HepG2 (cell line): Measurements from ENCODE around the gene ASB4. TPM values are rescaled to one million over a fixed set of nuclear protein-coding genes. Genes with fewer than 3 reads are reported as not detected.

ENCODE experiments used
- CEBPB ChIP-seq: IDR thresholded peaks from 2 replicates; pipeline ENCODE4 v1.6.1; 2011; ENCODE audit warnings: low read depth, low read length, improper control_type of control experiment, borderline replicate concordance
- ETS1 ChIP-seq: sonication (generic); formaldehyde crosslinking; IDR thresholded peaks from 2 replicates; pipeline ENCODE4 v1.4.0; 2020; ENCODE audit warnings: missing genetic modification reagents
- FOSL2 ChIP-seq: sonication (generic); formaldehyde crosslinking; IDR thresholded peaks from 2 replicates; pipeline ENCODE4 v1.4.0; 2020; ENCODE audit warnings: missing genetic modification reagents
- FOXA1 ChIP-seq, 2 experiments: fragments of 450-650 bp in 1 of 2; sonication (generic) in 1 of 2; formaldehyde crosslinking in 1 of 2; IDR thresholded peaks; 2 replicates each; pipeline versions ENCODE4 v1.4.0 to v1.6.1; 2016 to 2020; ENCODE audit warnings: missing genetic modification reagents in 1 of 2
- HMGXB4 ChIP-seq, 2 experiments: sonication (generic) in 1 of 2; formaldehyde crosslinking in 1 of 2; IDR thresholded peaks; 2 replicates each; pipeline versions ENCODE4 v1.4.0 to v1.6.1; 2018 to 2020; ENCODE audit warnings: missing genetic modification reagents in 2 of 2, borderline replicate concordance in 1 of 2, low read depth in 1 of 2, mild to moderate bottlenecking in 1 of 2, missing biosample characterization in 1 of 2
- KLF6 ChIP-seq: IDR thresholded peaks from 2 replicates; pipeline ENCODE4 v1.8.0; 2016; ENCODE audit warnings: missing biosample characterization, missing genetic modification reagents
- MAFF ChIP-seq: IDR thresholded peaks from 2 replicates; pipeline ENCODE4 v1.6.1; 2011; ENCODE audit warnings: low read depth, low read length, improper control_type of control experiment
- MAFK ChIP-seq, 2 experiments: IDR thresholded peaks in 1 of 2; conservative IDR thresholded peaks in 1 of 2; 2 replicates each; pipeline ENCODE4 v1.6.1; 2011; ENCODE audit warnings: improper control_type of control experiment in 2 of 2, low read length in 2 of 2
- MTA1 ChIP-seq: sonication (generic); formaldehyde crosslinking; IDR thresholded peaks from 2 replicates; pipeline ENCODE4 v1.4.0; 2020; ENCODE audit warnings: missing genetic modification reagents, mild to moderate bottlenecking, borderline replicate concordance
- RAD21 ChIP-seq: fragments of 450-650 bp; formaldehyde crosslinking; IDR thresholded peaks from 2 replicates; pipeline ENCODE4 v1.5.0; 2020; ENCODE audit warnings: mild to moderate bottlenecking
- SMAD3 ChIP-seq: sonication (generic); formaldehyde crosslinking; IDR thresholded peaks from 2 replicates; pipeline ENCODE4 v1.4.0; 2020; ENCODE audit warnings: missing genetic modification reagents
- SMC3 ChIP-seq: IDR thresholded peaks from 2 replicates; pipeline ENCODE4 v1.6.1; 2011; ENCODE audit warnings: low read length, improper control_type of control experiment
- TEAD3 ChIP-seq: optimal IDR thresholded peaks from 2 replicates; pipeline ENCODE3; 2016; ENCODE audit warnings: borderline replicate concordance
- XRCC5 ChIP-seq: fragments of 200-400 bp; formaldehyde crosslinking; optimal IDR thresholded peaks from 2 replicates; pipeline ENCODE3; 2017; ENCODE audit warnings: mild to moderate bottlenecking, low read length
- polyA plus RNA-seq, 8 experiments: library from polyadenylated mRNA; depleted of rRNA in 3 of 8; stranded (reverse) in 7 of 8; unstranded in 1 of 8; fragments of >200 nt; fragmentation: Illumina TruSeq in 4 of 8; extraction: Trizol in 4 of 8; gene quantifications; 2 replicates each; pipeline versions ENCODE4 v1.2.1 to v1.2.3, GENCODE V29; 2011 to 2016; ENCODE audit warnings: low read depth in 4 of 8, missing spikeins in 1 of 8, mixed read lengths in 1 of 8; ENCODE audit not compliant: insufficient read depth in 1 of 8
- total RNA-seq, 5 experiments: library from RNA; depleted of rRNA; stranded (reverse); fragments of >200 nt; fragmentation: Illumina TruSeq; extraction: Trizol; gene quantifications; 2 replicates each; pipeline ENCODE4 v1.2.3, GENCODE V29; 2016; ENCODE audit warnings: low read depth in 1 of 5

The ASB4 gene
- total and polyA plus RNA-seq, 2 of the 13 experiments (the other 11 are each of a cell fraction or from before 2014, with no cell fraction given) = 1.1 to 4.0 TPM

- TF ChIP-seq CEBPB = peak; percentile 37; the same call in 1 of the 2 replicates
- TF ChIP-seq KLF6 (CRISPR knock-in tag) = no peak
- TF ChIP-seq FOSL2 = no peak
- peak in 1 of 2 experiments; percentile 62; a peak in 1 of 4 replicates for TF ChIP-seq HMGXB4 (CRISPR knock-in tag; IDR thresholded peaks at IDR 0.05; ENCODE audit: borderline replicate concordance in 1 of 2, low read depth in 1 of 2)
- peak; percentile 82 for TF ChIP-seq SMC3
- TF ChIP-seq XRCC5 = peak; percentile 19
- TF ChIP-seq SMAD3 (CRISPR knock-in tag) = 0 out of 2 replicates have a peak, but pooled peaks have one; percentile 18
- no peak for TF ChIP-seq FOXA1 (IDR thresholded peaks at IDR 0.05)
- TF ChIP-seq FOXA1 (CRISPR knock-in tag; IDR thresholded peaks at IDR 0.05) = 0 out of 2 replicates have a peak, but pooled peaks have one; percentile 17
- TF ChIP-seq MAFF = 0 out of 2 replicates have a peak, but pooled peaks have one; percentile 6
- TF ChIP-seq MTA1 (CRISPR knock-in tag) = no peak
- TF ChIP-seq MAFK (conservative IDR thresholded peaks at IDR 0.05 in 1 of 2, IDR thresholded peaks at IDR 0.05 in 1 of 2; ENCODE audit: low read length in 2 of 2) = 0 out of 4 replicates have a peak, but pooled peaks of 1 of the 2 experiments have one; percentile 0
- peak; percentile 73 for TF ChIP-seq RAD21
- TF ChIP-seq ETS1 = no peak
- TF ChIP-seq TEAD3 (CRISPR knock-in tag) = peak; percentile 25
These were observed 26.0 kb downstream of the ASB4 start (continued) for GRCh38 chr7:95511716-95512260.
